SU-DHL-6 (cell line): ENCODE results near the gene MYO1G.

Source experiments
- H2AFZ ChIP-seq: fragments of 200-600 bp; sonication (generic); 2 replicates; pipeline ENCODE4 v1.6.1; 2014; ENCODE audit warnings: low read depth, mild to moderate bottlenecking, moderate library complexity, mixed read lengths, antibody characterized with exemption, low read length; ENCODE audit not compliant: severe bottlenecking
- H3F3A ChIP-seq: fragments of 200-600 bp; shearing (Covaris generic); 2 replicates; pipeline ENCODE4 v1.6.0; 2016; ENCODE audit warnings: antibody characterized with exemption, mild to moderate bottlenecking; ENCODE audit not compliant: insufficient read depth
- H3K27ac ChIP-seq: fragments of 200-600 bp; sonication (generic); 2 replicates; pipeline ENCODE4 v1.5.1; 2016; ENCODE audit warnings: low read depth, mild to moderate bottlenecking, low read length, moderate library complexity, mixed read lengths
- H3K27me3 ChIP-seq: fragments of 200-600 bp; sonication (generic), shearing (Covaris generic); 2 replicates; pipeline ENCODE4 v1.6.0; 2014; ENCODE audit warnings: mild to moderate bottlenecking, low read length
- H3K36me3 ChIP-seq: fragments of 200-600 bp; sonication (generic); 2 replicates; pipeline ENCODE4 v1.6.1; 2014; ENCODE audit warnings: mild to moderate bottlenecking, low read length, mixed read lengths
- H3K4me2 ChIP-seq: fragments of 300-600, 200-600 bp; shearing (Covaris generic), sonication (generic); 2 replicates; pipeline ENCODE4 v1.6.0; 2014; ENCODE audit warnings: low read length, low read depth, mild to moderate bottlenecking; ENCODE audit not compliant: poor library complexity, severe bottlenecking
- H3K4me3 ChIP-seq: fragments of 200-600 bp; sonication (generic); 2 replicates; pipeline ENCODE4 v1.5.1; 2014; ENCODE audit warnings: antibody characterized with exemption, low read length, mild to moderate bottlenecking, mixed read lengths; ENCODE audit not compliant: insufficient read depth, poor library complexity, severe bottlenecking
- H3K79me2 ChIP-seq: fragments of 200-600 bp; sonication (generic); 2 replicates; pipeline ENCODE4 v1.6.1; 2014; ENCODE audit warnings: mild to moderate bottlenecking, low read length, moderate library complexity; ENCODE audit not compliant: insufficient read depth
- H3K9ac ChIP-seq: fragments of 200-600 bp; sonication (generic); 2 replicates; pipeline ENCODE4 v1.7.0; 2014; ENCODE audit warnings: mild to moderate bottlenecking, low read length
- H3K9me2 ChIP-seq: fragments of 200-600 bp; sonication (generic); replicated peaks from 2 replicates; pipeline ENCODE4 v1.6.1; 2014; ENCODE audit warnings: low read length; ENCODE audit not compliant: insufficient read depth
- H3K9me3 ChIP-seq: fragments of 200-600 bp; sonication (generic); 2 replicates; pipeline ENCODE4 v1.6.1; 2014; ENCODE audit warnings: low read length, mixed read lengths; ENCODE audit not compliant: insufficient read depth
- H4K20me1 ChIP-seq: fragments of 200-600 bp; sonication (generic); 2 replicates; pipeline ENCODE4 v1.6.1; 2014; ENCODE audit warnings: low read depth, mild to moderate bottlenecking, antibody characterized with exemption, low read length, moderate library complexity, mixed read lengths
- EZH2phosphoT487 ChIP-seq: fragments of 200-600 bp; sonication (generic), shearing (Covaris generic); conservative IDR thresholded peaks from 2 replicates; pipeline ENCODE4 v1.6.1; 2018; ENCODE audit warnings: mild to moderate bottlenecking, antibody characterized with exemption, low read length, moderate library complexity, mixed read lengths
- TF ChIP-seq, protein P1 (sequence below): fragments of 200-600 bp; sonication (generic); IDR thresholded peaks from one replicate; pipeline ENCODE4 v1.5.1; 2017; ENCODE audit warnings: antibody characterized with exemption, mild to moderate bottlenecking, low read length, moderate library complexity; ENCODE audit not compliant: insufficient read depth, poor library complexity, severe bottlenecking

MYO1G gene

DNA sequence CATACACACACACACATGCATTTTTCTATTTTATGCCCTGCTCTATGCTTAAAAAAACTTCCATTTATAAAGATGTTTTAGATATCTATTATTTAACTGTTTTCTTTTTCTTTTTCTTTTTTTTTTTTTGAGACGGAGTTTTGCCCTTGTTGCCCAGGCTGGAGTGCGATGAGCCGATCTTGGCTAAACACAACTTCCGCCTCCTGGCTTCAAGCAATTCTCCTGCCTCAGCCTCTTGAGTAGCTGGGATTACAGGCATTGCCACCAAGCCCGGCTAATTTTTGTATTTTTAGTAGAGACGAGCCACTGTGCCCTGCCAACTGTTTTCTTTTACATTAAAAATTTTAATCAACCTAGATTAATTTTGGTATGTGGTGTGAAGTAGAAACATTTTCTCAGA lies 47.9 kb downstream of the MYO1G start:
- no peaks in the 10 kb centered on the region for H3K79me2 ChIP-seq
- no peaks in the 10 kb centered on the region for H4K20me1 ChIP-seq
- no peak overlapping the region for H3K9ac ChIP-seq
- H3F3A ChIP-seq: no peaks in the 10 kb centered on the region
- no peak overlapping the region for H3K27ac ChIP-seq
- H3K4me3 ChIP-seq: no peak overlapping the region
- H3K4me2 ChIP-seq: no peak overlapping the region
- no peaks in the 10 kb centered on the region for H3K27me3 ChIP-seq
- H3K36me3 ChIP-seq: no peaks in the 10 kb centered on the region
- no peaks in the 10 kb centered on the region for H3K9me3 ChIP-seq
- no peak overlapping the region for H2AFZ ChIP-seq
- H3K9me2 ChIP-seq: no peaks in the 10 kb centered on the region
- no peak for TF ChIP-seq EZH2phosphoT487
- TF ChIP-seq, protein P1, sequence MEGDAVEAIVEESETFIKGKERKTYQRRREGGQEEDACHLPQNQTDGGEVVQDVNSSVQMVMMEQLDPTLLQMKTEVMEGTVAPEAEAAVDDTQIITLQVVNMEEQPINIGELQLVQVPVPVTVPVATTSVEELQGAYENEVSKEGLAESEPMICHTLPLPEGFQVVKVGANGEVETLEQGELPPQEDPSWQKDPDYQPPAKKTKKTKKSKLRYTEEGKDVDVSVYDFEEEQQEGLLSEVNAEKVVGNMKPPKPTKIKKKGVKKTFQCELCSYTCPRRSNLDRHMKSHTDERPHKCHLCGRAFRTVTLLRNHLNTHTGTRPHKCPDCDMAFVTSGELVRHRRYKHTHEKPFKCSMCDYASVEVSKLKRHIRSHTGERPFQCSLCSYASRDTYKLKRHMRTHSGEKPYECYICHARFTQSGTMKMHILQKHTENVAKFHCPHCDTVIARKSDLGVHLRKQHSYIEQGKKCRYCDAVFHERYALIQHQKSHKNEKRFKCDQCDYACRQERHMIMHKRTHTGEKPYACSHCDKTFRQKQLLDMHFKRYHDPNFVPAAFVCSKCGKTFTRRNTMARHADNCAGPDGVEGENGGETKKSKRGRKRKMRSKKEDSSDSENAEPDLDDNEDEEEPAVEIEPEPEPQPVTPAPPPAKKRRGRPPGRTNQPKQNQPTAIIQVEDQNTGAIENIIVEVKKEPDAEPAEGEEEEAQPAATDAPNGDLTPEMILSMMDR: no peak

DNA sequence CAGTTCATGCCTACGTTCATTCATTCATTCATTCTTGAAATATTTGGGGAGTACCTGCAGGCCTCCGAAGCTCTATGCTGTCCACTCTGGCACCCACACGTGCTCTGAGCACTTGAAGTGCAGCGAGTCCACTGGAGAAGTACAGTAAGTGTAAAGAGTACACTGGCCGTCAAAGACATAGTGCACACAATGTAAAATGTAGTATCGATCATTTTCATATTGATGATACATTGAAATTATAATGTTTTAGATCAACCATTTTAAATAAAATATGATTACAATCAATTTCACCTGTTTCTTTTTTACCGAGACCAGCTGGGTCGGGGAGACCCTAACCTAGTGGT lies 56.5 kb downstream of the MYO1G start:
- Histone ChIP-seq H3K27me3 (no peaks in the 10 kb centered on the region), H4K20me1 (no peaks in the 10 kb centered on the region), H3K79me2 (no peaks in the 10 kb centered on the region), H3K4me2 (no peak overlapping the region), H3K27ac (no peak overlapping the region), H3K9me2 (no peaks in the 10 kb centered on the region), H3K4me3 (no peak overlapping the region), H2AFZ (peak overlapping the region; percentile 21), H3K36me3 (no peaks in the 10 kb centered on the region), H3K9me3 (no peaks in the 10 kb centered on the region), H3F3A (no peaks in the 10 kb centered on the region), H3K9ac (no peak overlapping the region)
- TF ChIP-seq EZH2phosphoT487: no peak

DNA sequence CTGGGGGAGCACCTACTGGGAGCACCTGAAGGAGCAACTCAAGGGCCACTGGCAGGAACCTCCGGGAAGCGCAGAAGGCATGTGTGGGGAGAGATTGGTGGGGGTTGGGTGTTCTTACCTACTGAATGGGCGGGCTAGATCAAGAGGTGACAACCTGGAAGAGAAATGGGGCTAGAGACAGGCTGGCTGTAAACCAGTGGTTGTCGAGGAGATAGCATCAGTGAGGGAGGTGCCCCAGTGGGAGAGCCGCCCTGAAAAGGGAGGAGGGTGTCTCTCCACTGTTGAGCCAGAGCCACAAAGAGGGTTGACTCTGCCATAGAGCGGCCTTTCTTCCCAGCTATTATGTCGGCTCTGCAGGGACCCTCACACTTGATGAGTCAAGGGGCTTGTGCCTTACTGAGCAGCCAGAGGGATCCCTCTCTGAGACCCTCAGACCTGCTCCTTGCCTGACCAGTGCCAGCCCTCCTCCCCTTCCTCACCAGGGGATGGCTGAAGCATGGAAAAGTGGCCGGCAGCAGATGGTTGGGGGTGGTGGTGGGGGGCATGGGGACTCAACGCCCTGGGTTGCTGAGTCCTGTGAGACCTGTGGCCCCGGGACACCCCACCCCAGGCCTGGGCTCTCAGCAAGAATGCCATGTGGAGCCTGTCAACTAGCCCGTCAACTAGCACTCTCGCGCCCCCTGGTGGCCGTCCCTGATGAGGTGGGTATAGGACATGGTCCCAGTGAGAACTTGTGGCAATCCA lies 57.0 kb downstream of the MYO1G start:
- H3K9ac ChIP-seq: no peak overlapping the region
- H3K4me3 ChIP-seq: no peak overlapping the region
- H3K36me3 ChIP-seq: no peaks in the 10 kb centered on the region
- no peaks in the 10 kb centered on the region for H4K20me1 ChIP-seq
- H3K27me3 ChIP-seq: no peaks in the 10 kb centered on the region
- H3K79me2 ChIP-seq: no peaks in the 10 kb centered on the region
- no peaks in the 10 kb centered on the region for H3K9me2 ChIP-seq
- H2AFZ ChIP-seq: peak overlapping the region; percentile 21
- no peak overlapping the region for H3K4me2 ChIP-seq
- no peaks in the 10 kb centered on the region for H3F3A ChIP-seq
- no peaks in the 10 kb centered on the region for H3K9me3 ChIP-seq
- TF ChIP-seq, protein P1: peak; percentile 92
- TF ChIP-seq EZH2phosphoT487: no peak
- no peak overlapping the region for H3K27ac ChIP-seq

DNA sequence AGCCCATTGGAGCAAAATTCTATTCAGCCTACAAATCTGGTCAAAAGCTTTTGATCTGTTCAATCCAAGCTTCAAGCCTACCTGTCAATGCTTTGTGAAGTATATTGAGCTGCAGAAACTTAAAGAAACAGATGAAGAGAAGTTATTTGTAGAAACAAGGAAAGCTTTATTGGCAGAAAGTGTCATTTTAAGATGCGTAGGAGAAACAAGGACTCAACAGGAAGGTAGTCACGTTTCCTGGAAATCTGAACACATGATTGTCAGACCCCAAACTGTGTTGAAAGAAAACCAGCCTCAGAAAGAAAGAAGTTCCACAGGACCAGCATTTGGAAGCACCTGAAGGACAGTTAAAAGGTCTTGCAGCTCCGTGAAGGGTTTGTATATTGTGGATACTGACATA lies 58.7 kb downstream of the MYO1G start:
- Histone ChIP-seq H3K9me2 (no peaks in the 10 kb centered on the region), H3K4me2 (no peak overlapping the region), H3K9ac (no peak overlapping the region), H3F3A (no peaks in the 10 kb centered on the region), H3K4me3 (no peak overlapping the region), H3K36me3 (no peaks in the 10 kb centered on the region), H3K27ac (no peak overlapping the region), H4K20me1 (no peaks in the 10 kb centered on the region), H3K27me3 (no peaks in the 10 kb centered on the region), H2AFZ (no peak overlapping the region), H3K79me2 (no peaks in the 10 kb centered on the region), H3K9me3 (no peaks in the 10 kb centered on the region)
- TF ChIP-seq, protein P1: no peak
- TF ChIP-seq EZH2phosphoT487: no peak
